Spleen (tissue), 7 donors: ENCODE data around the gene RGS6.

ENCODE experiments used
- CTCF ChIP-seq, 11 experiments: fragments of 200-600 bp in 7 of 11; fragments of 450-650 bp in 4 of 11; sonication (generic) in 4 of 11; IDR thresholded peaks in 8 of 11; conservative IDR thresholded peaks in 3 of 11; 1 replicate in 7 of 11; 2 replicates in 4 of 11; pipeline versions ENCODE4 v1.4.0 to v1.8.0; 2016 to 2021; ENCODE audit warnings: antibody characterized with exemption in 11 of 11, inconsistent platforms in 4 of 11, mild to moderate bottlenecking in 1 of 11
- POLR2A ChIP-seq, 3 donors: fragments of 450-650 bp; IDR thresholded peaks; one replicate each; pipeline ENCODE4 v1.5.1; 2017; ENCODE audit warnings: antibody characterized with exemption in 3 of 3, mild to moderate bottlenecking in 1 of 3
- donor health status: DM: no; HTN: no; CAD: no; lungs with moderate emphysema.
- donor health status: DM: no; HTN: no; CAD: no.
- donor health status: DM: no; HTN: no; CAD: no.

- TF ChIP-seq POLR2A (IDR thresholded peaks at IDR 0.05) (no peak), CTCF (IDR thresholded peaks at IDR 0.05 in 8 of 11, conservative IDR thresholded peaks at IDR 0.05 in 3 of 11) (no peak)
Measured at GRCh38 chr14:72172597-72172996, 240.4 kb downstream of the RGS6 start.
